CD4-positive, alpha-beta T cell treated with Interleukin-21 for 1 hour (primary cell): ENCODE measurements around the gene ERCC1.
"Not testable (repeated sequence)": the region's sequence is repeated elsewhere in the genome, so short reads cannot be mapped to it uniquely, and the experiment has no call there.

Experiments used
- DNase-seq: peaks from one replicate; pipeline ENCODE4 v3.0.0-alpha.2; 2020

Gene ERCC1

DNA sequence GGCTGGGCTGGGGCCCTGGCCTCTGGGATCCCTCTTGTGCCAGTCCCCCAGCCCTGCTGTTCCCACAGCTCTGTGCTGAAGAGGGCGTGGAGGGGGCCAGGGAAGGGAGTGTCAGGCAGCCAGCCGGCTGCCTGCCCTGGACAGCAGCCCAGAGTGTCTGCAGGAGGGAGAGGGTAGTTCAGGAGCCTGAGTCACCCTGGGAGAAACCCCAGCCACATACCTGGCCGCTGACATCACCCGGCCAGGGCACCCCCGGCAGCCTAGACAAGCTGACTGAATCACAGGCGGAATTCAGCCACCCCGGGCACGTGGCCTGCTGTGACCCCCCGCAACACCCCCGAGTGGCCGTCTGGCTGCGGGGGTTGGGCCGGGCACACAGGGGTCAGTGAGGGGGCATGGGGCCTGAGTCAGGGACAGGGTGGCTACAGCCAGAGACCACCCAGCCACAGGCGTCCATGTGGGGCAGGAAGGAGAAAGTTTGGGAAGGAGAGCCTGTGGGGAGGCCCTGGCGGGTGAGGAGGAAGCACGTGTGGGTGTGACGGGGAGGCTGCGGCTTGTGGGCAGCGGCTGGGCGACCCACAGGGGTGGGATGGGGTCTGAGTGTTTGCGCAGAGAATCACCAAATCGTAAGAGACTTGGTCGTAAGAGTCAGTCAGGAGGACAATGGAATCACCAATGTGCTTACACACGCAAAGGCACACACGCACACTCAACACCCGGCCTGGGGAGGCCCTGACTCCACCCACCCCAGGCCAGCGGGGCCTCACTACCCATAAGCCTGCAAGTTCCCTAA lies 32.2 kb upstream of the ERCC1 start:
- peak; percentile 79 for DNase-seq

DNA sequence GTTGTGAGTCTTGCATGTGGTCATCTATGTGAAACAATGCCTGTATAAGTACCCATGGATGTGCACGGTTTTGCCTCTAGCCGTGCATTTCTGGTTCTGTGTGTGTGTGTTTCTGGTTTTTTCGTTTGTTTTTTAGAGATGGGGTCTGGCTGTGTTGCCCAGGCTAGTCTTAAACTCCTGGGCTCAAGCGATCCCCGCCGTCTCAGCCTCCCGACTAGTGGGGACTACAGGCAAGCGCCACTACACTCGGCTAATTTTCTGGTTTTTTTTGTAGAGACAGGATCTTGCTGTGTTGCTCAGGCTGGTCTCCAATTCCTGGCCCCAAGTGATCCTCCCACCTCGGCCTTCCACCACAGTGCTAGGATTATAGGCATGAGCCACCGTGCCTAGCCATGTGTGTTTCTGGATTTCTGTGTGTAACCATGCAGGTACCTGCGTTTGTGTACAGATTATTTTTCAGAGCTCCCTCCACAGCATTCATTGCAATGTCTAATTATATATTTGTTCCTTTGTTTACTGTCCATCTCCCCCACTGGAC lies 28.2 kb upstream of the ERCC1 start:
- DNase-seq: no peak

DNA sequence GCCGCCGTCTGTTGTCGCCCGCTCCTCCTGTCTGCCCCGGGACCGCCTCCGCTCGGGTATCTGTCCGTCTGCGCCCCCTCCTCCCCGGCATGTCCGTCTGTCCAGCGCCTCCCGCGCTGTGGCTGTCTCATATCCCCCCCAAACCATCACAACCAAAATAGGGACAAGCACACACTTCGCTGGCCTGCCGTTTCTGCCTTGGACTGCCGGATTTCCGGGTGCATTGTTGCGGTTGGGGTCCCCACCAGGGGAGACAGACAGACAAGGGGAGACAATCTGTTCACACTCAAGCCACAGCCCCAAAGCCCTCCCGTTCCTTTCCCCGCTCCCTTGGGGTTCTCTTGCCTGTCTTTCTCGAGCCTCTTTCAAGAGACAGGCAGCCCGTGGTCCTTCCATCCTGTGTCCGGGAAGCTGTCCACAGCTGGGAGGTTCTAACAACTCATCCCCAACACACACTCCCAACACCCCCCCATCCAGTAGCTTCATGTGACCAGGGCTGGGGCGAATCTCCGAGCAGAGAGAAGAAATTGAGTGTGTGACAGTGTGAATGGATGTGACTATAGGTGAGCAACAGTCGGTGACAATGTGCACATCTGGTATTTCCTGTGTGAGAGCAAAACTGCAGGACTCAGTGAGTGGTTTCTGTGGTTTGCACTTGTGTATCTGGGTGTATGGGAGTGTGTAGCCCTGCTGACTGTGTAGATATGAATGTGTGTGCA lies 27.6 kb upstream of the ERCC1 start:
- DNase-seq: peak; percentile 86

DNA sequence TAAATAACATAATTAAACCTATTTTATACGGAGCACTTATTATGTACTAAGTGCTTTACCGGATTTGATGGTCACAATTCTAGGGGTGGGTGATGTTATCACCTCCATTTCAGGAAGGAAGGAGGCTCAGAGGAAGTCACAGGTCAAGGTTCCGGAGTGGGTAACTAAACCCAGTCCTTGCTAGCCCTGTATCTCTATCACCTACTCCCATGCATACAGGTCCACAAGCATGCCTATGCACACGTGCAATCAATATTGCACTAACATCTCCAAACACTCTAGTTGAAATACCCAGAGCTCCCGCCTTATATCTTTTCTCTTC lies 26.3 kb upstream of the ERCC1 start:
- DNase-seq: peak; percentile 86

DNA sequence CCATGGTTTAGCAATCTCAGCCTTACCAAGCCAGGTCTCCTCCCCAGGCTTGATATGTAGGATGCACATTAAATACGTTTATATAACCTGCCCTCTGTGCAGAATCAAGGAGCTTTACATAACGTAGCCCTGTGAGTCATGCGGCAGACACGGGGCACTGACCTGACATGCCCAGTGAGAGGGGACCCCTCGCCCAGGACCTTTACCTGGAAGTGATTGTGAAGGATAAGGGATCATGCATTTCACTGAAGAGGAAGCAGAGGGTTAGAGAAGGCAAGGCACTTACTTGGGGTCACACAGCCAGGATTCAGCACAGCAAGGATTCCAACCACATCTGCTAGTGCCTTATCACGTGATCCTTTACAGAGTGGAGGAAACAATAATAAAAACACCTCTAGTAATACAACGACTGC lies 25.2 kb upstream of the ERCC1 start:
- DNase-seq: no peak

DNA sequence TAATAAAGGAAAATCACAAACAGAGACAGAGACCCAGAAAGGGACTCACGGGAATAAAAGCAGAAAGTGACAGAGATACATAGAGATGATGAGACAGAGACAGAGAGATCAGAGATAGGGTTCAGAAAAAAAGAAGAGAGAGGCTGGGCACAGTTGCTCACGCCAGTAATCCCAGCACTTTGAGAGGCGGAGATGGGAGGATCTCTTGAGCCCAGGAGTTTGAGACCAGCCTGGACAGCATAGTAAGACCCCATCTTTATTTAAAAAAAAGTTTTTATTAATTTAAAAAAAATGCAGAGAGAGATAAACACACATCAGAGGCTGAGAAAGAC lies 24.7 kb upstream of the ERCC1 start:
- DNase-seq: no peak

DNA sequence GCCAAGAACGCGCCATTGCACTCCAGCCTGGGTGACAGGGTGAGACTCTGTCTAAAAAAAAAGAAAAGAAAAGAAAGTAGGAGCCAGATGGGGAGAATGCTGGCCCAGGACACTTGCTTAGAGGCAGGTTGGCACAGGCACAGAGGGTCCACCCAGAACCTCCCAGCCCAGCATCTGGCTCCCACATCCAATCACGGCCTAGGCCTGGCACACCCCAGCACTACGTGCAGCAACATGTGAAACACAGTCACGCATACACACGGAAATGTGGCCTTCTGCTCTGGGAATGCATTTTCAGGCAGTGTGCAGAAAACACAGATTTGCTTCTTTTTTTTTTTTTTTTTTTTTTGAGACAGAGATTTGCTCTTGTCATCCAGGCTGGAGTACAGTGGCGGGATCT lies 23.2 kb upstream of the ERCC1 start:
- no peak for DNase-seq

DNA sequence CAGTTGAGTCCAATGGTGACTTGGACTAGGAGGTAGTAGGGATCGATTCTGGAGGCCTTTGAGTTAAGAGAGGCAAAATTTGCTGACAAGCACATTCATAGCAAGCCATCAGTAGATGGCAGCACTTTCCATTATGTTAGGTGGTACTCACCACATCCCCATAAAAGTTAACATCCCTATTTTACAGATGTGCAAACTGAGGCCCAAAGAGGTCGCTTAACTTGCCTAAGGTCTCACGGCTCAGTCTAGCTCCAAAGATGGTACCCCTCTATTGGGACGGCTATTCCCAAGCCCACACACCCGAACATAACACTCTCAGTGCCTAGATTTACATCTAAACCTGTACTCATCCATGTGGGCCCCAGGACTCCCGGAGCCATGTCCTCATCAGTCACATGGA lies 22.6 kb upstream of the ERCC1 start:
- peak; percentile 56 for DNase-seq

DNA sequence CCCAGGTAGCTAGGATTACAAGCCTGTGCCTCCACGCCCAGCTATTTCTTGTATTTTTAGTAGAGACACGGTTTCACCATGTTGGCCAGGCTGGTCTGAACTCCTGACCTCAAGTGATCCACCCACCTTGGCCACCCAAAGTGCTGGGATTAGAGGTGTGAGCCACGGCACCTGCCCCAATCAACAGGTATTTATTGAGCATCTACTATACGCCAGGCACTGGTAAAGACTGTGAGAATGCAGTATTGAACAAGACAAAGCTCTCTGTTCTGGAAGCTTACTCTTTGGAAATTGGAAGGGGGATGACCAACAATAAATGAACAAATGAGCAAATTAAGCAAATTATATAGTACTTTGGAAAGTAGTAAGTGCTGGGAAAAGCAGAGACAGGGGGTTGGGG lies 21.4 kb upstream of the ERCC1 start:
- DNase-seq: no peak

DNA sequence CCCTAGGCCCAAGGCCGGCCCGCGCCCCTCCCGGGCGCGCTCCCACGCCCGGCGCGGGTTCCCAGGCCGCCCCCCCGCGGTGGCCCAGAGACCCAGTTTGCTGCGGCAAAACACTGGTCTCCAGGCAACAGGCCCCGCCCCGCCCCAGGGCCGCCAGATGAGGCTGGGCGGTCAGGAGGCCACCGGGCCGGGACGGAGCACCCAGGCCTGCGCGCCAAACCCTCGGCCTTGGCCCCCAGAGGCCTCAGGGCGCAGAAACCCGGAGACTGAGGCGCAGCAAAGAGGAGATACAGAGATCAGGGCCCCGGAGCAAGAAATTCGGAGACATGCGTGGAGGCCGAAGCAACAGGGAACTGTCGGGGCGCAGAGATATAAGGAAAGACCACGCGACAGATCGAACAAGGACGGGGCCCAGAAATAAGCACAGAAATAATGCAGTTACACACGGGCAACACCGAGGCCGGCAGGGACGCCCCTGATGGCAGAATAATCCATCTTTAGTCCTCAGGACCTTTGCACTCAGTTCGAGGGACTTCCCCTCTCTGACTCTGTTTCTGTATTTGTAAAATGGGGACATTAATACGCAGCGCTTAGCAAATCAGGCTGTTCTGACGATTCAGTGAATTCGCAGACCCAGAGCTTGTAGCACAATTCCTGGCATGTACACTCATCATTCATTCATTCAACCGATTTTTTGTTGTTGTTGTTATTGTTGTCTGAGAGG lies 20.8 kb upstream of the ERCC1 start:
- peak; percentile 92 for DNase-seq

DNA sequence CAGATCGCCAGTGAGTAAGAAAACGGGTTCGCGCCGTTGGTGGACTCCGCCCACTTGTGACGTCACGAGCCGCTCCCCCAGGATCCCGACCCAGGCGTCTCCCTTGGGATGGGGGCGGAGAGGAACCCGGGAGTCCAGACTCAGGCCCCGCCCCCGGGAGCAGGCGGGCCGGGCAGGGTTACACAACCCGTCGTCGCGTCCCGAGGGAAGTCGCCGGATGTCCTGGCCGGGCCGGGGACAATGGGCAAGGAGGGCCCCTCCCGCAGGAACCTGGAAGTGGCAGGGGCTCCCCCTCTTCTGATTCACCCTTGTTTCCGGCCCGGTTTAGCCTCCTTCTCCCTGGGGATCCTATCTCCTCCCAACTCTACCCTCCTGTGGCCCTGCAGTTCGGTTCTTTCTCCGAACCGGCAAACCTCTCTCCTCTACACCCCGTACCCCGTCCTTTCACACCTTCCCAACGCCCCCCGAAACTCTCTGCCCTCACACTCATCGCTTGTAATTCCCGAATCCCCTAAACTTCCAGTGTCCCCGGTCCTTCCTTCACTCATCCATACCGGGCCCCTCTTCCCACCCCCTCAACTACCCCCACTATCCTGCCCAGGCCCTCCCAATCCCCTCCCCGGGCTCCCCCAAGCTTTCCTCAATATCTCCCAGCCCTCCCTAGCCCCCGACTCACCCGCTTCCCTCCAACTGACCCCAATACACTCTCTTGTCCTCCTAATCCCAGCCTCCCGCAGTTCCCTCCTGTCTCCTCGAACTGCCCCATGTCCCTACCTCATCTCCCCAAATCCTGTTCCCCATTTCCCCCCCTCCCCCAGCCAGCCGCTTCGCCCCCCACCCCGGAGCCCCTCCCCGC lies 20.0 kb upstream of the ERCC1 start:
- DNase-seq: peak; percentile 68

DNA sequence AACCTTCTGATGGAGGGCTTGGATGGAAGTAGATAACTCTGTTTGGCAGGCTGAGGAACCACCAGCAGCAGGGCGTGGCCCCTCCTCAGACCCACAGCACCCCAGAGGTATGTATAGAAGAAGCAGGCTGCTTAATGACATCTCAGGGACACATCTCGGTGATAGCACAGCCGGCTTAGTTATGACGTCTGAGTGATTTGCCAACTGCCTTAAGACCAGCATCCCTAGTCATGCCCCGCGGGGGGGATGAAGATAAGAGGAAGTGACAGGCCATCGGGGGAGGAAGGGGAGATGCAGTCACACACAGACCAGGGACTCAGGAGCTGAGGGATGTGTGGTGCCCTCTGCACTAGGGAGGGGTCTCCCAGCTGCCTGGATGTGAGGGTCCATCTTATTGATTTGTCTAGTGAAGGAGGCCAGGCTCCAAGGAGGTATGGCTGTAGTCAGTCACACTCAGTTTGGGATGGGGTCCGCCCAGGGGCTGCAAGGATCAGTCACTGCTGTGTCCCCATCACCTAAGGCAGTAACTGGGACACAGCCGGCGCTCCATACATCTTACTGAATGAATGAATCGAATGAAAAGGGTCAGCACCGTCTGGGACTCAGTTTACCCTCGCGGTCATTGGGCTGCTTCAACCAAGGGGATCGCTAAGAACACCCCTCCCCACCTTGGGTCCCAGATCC lies 19.2 kb upstream of the ERCC1 start:
- peak; percentile 74 for DNase-seq

DNA sequence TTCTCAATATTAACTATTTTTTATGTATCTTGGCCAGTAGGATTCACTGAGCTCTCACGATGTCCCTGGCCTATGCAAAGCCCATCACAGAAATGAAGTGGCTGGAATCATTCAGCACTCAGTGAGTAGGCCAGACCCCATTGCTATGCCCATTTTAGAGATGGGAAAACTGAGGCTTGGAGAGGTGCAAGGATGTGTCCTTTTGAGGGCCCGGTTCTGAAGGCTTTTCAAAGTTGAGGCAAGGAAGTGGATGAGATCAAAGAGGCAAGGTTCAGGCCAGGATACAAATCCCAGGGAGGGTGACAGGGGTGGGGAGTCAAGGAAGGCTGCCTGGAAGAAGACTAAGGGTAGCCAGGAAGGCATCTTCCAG lies 18.7 kb upstream of the ERCC1 start:
- DNase-seq: no peak

DNA sequence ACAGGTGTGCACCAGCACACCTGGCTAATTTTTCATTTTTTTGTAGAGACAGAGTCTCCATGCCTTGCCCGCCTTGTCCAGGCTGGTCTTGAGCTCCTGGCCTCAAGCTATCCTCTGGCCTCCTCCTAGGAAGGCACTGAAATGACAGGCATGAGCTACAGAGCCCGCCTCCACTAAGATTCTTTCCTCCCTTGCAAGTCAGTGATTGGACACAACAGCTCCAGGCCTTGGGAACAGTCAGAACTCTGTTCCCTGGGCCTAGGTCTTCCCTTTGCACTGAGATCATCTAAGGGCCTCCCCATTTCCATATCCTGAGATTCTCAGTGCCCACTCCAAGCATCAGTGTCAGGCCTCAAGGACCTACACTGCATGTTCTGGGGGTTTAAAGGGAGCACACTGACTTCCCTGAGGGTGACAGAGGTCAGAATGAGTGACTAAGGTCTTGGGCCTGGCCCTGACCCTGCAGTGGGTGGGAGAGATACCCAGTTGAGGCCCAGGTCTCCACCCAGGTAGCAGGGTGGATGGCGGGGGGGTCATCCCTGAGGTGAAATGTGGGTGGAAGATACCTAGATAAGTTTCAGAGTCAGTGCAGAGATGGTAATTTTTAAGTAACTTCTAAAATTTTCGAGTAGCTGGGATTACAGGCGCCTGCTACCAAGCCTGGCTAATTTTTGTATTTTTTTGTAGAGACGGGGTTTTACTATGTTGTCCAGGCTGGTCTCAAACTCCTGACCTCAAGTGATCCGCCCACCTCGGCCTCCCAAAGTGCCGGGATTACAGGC lies 17.3 kb upstream of the ERCC1 start:
- no peak for DNase-seq

DNA sequence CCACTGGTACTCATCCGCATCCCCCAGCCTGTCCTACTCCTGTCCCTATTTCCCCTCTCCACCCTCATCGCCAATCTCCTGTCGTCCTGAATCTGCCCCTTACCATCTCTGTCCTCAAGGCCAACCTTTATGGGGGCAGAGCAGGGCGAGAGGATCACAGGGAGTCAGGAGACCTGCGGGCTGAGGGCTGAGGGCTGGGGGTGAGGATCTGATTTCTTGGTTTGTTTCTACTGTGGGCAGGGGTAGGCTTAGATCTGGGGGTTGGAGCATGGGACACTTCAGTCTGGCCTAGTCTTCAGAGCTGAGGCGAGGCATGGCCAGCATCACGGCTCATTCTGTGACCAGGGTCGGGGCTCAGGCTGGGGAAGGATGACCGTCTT lies 16.5 kb upstream of the ERCC1 start:
- DNase-seq: no peak

DNA sequence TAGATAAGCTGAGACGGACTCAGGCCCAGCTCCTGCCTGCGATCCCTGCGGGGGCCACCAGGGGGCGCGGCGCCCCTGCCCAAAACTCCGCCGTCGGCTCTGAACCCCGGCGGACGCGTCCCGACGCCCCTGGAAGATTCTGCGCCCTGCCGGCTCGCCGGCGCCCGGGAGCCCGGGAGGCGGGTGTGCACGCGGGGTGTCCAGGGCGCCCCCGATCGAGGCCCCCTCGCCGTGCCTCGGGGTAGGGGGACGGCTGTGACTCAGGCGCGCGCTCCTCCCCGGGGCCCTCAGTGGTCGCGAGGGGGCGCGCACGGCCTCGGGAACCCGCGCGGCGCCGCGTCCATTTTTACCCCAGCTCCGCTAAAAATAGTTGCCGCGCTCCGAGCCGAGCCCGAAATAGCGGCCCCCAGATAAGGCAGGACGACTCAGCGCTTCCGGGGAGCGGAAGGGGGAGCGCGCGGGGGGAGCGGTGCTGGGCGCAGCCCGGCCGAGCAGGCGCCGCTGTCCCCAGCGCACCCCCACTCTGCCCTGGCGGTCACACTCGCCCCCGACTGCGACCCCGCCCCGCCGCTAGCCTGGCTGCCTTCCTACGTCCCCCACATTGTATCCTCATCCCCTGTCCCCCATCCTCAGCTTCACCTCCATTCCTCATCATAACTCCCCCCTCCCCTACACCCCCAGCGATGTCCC lies 16.0 kb upstream of the ERCC1 start:
- peak; percentile 90 for DNase-seq

DNA sequence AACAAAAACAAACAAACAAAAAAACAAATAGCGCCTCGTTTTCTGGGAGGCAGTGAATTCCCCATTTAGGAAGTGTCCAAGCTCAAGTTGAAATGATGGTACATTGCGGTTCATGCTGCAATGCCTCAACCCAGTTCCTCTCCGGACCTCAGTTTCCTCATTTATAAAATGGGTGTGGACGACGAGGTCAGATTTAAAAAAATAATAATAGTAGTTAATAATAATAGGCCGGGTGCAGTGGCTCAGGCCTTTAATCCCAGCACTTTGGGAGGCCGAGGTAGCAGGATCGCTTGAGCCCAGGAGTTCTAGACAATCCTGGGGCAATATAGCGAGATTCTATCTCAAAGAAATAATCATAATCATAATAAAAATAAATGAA lies 15.5 kb upstream of the ERCC1 start:
- no peak for DNase-seq

DNA sequence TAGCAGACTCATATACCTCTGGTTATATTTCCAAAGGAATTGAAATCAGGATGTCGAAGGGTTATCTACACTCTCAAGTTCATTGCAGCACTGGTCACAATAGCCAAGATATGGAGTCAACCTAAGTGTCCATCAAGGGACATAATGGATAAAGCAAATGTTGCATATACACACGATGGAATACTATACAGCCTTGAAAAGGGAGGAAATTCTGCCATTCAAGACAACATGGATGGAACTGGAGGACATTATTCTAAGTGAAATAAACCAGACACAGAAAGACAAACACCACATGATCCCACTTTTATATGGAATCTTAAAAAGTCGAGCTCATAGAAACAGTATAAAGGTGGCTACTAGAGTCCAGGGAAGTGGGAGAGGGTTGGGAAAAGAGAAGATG lies 13.6 kb upstream of the ERCC1 start:
- DNase-seq: no peak

DNA sequence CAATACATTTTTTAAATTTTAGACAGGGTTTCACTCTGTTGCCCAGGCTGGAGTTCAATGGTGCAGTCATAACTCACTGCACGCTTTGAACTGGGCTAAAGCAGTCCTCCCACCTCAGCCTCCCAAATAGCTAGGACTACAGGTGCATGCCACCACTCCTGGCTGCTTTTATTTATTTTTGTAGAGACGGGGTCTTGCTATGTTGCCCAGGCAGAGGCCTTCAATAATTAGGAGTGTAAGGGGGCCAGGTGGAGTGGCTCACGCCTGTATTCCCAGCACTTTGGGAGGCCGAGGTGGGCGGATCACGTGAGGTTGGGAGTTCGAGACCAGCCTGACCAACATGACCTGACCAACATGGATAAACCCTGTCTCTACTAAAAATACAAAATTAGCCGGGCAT lies 8.8 kb upstream of the ERCC1 start:
- not testable (repeated sequence) for DNase-seq

DNA sequence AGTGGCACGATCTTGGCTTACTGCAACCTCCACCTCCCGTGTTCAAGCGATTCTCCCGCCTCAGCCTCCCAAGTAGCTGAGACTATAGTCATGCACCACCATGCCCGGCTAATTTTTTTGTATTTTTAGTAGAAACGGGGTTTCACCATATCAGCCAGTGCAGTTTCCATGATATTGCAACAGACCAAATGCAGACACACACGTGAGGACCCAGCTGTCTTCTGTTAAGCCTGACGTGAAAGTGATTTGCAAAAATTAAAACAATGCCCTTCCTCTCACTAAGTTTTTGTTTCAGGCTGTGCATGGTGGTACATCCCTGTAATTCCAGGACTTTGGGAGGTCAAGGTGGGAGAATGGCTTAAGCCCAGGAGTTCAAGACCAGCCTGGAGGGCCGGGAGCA lies 7.3 kb upstream of the ERCC1 start:
- not testable (repeated sequence) for DNase-seq

DNA sequence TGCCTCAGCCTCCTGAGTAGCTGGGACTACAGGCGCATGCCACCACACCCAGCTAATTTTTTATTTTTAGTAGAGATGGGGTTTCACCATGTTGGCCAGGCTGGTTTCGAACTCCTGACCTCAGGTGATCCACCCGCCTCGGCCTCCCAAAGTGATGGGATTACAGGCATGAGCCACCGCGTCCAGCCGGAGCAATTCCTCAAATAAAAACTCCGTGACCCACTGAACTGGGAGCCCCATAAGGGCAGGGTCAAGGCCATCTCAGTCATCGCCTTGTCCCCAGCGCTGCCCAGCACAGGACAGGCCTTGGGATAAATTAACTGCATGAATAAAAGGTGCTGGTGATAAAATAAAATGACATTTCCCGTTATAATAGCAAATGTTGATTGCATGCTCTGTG lies 6.2 kb upstream of the ERCC1 start:
- not testable (repeated sequence) for DNase-seq
